Psoas muscle (tissue), 8 donors: ENCODE measurements around the gene NAPG. TPM values are rescaled to one million over a fixed set of nuclear protein-coding genes. Genes with fewer than 3 reads are reported as not detected.
A peak's percentile ranks its signal among the peaks of the same experiment; 100 is the strongest.

Source experiments
- ATAC-seq, 4 donors: fragments of 200-7000 bp; cut with Tn5 transposase; one replicate each; pipeline ENCODE4 v1.9.1; 2020; ENCODE audit warnings: moderate library complexity in 3 of 4, mild to moderate bottlenecking in 2 of 4
- DNase-seq, 2 donors: peaks; one replicate each; pipeline ENCODE4 v3.0.0-alpha.2; 2020
- H3K27ac ChIP-seq: fragments of 200-600 bp; one replicate; pipeline ENCODE4 v1.8.0; 2022
- H3K27me3 ChIP-seq, 3 donors: fragments of 200-600 bp in 1 of 3; one replicate each; pipeline versions ENCODE4 v1.6.1 to v1.8.0; 2013 to 2022; ENCODE audit warnings: low read length in 2 of 3, mild to moderate bottlenecking in 2 of 3, moderate library complexity in 1 of 3; ENCODE audit not compliant: insufficient read depth in 3 of 3
- H3K36me3 ChIP-seq, 2 donors: fragments of 200-600 bp in 1 of 2; one replicate each; pipeline versions ENCODE4 v1.6.1 to v1.8.0; 2013 to 2022; ENCODE audit warnings: low read depth in 1 of 2, mild to moderate bottlenecking in 1 of 2, moderate library complexity in 1 of 2; ENCODE audit not compliant: insufficient read depth in 1 of 2
- H3K4me1 ChIP-seq: fragments of 200-600 bp; one replicate; pipeline ENCODE4 v1.8.0; 2022
- H3K4me3 ChIP-seq: fragments of 200-600 bp; one replicate; pipeline ENCODE4 v1.8.0; 2022; ENCODE audit warnings: mild to moderate bottlenecking
- H3K9me3 ChIP-seq: fragments of 200-600 bp; one replicate; pipeline ENCODE4 v1.8.0; 2022
- WGBS, 3 donors: extraction: QIAGEN DNeasy Blood & Tissue Kit; methylation state at CpG; one replicate each; pipeline versions ENCODE4 v1.1.6 to v1.1.7; 2013; 5-methylcytosine and 5-hydroxymethylcytosine counted together
- intact Hi-C, 2 donors: fragments of 100-400 bp; cut with DNase I; formaldehyde crosslinking; loops; one replicate each; pipeline versions ENCODE4 v1.11.0 to v1.14.2; 2022
- polyA plus RNA-seq, 3 donors: library from polyadenylated mRNA; stranded (reverse); fragments of 200-250 nt; gene quantifications; one replicate each; pipeline ENCODE4 v1.2.3, GENCODE V29; 2013
- total RNA-seq, 4 donors: library from RNA; stranded (reverse); fragmentation: NEBNext Ultra II Directional in 2 of 4; extraction: Animal tissue kit (Norgen Biotek cat#: 25700) in 2 of 4; gene quantifications; one replicate each; pipeline versions ENCODE4 v1.2.1 to v1.2.4, GENCODE V29; 2021 to 2023
- TF ChIP-seq, protein P1 (sequence below): fragments of 200-600 bp; IDR thresholded peaks from one replicate; pipeline ENCODE4 v1.8.0; 2022; ENCODE audit warnings: antibody characterized with exemption
- donor health status: healthy with polysubstance abuse.
- donor health status: DM: no; HTN: no; CAD: no; lungs with moderate emphysema.
- donor health status: Bipolar disorder and iron deficiency.
- donor health status: healthy.
- donor health status: DM: yes; HTN: yes; CAD: no.
- donor health status: DM: no; HTN: no; CAD: no.
- donor health status: DM: no; HTN: no; CAD: no.
- donor health status: DM: yes; HTN: yes; CAD: no.

Gene NAPG
- total and polyA plus RNA-seq, 7 donors, result 10.7 to 38.7 (median 22.1) TPM

DNA sequence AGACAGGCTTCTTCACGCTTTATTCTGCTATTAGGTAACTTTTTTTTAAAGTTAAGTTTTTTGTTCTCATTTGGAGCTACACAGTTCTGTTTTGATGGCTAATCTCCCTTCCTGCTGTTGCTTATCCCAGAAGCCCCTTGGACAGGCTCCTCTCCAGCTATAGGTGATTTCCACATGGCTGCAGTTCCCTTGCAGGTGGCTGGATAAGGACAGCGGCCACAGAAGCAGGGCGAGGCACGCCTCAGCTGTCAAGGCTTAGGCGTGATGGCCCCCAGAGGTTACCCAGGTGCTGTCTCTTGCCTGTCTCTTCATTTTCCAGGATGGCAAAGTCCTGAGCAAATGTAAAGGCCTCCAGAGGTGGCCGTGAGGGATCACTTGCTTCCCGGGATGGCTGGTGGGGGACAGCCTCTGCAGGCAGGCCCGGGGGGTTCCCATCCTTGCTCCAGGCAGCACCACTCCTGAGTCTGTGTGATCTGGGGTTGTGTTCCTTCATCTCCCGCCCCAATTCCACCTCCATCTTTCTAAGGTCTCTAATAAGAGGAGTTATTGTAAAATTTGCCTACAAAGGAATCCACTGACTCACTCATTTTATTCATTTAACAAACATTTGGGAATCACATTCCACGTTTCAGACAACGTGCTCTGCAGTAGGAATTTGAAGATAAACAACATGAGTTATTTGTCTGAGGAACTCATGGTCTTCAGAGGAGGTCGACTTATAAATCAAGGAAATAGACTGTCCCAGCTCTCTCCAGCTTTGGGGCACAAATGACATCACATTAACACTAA is 53.4 kb downstream of the NAPG start:
- intact Hi-C loops, result no loop called here
- H3K27ac ChIP-seq, result no peak overlapping the region
- H3K27me3 ChIP-seq, result no peaks in the 10 kb centered on the region
- no peaks in the 10 kb centered on the region for H3K36me3 ChIP-seq
- DNase-seq (no peak), ATAC-seq (no peak)
- no peaks in the 10 kb centered on the region for H3K4me1 ChIP-seq
- TF ChIP-seq, protein P1, sequence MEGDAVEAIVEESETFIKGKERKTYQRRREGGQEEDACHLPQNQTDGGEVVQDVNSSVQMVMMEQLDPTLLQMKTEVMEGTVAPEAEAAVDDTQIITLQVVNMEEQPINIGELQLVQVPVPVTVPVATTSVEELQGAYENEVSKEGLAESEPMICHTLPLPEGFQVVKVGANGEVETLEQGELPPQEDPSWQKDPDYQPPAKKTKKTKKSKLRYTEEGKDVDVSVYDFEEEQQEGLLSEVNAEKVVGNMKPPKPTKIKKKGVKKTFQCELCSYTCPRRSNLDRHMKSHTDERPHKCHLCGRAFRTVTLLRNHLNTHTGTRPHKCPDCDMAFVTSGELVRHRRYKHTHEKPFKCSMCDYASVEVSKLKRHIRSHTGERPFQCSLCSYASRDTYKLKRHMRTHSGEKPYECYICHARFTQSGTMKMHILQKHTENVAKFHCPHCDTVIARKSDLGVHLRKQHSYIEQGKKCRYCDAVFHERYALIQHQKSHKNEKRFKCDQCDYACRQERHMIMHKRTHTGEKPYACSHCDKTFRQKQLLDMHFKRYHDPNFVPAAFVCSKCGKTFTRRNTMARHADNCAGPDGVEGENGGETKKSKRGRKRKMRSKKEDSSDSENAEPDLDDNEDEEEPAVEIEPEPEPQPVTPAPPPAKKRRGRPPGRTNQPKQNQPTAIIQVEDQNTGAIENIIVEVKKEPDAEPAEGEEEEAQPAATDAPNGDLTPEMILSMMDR, result no peak
- WGBS, 3 donors, result 79 to 81% (median 79%) methylated on average over 12 of the region's 12 CpGs
- no peak overlapping the region for H3K4me3 ChIP-seq
- H3K9me3 ChIP-seq, result no peaks in the 10 kb centered on the region

DNA sequence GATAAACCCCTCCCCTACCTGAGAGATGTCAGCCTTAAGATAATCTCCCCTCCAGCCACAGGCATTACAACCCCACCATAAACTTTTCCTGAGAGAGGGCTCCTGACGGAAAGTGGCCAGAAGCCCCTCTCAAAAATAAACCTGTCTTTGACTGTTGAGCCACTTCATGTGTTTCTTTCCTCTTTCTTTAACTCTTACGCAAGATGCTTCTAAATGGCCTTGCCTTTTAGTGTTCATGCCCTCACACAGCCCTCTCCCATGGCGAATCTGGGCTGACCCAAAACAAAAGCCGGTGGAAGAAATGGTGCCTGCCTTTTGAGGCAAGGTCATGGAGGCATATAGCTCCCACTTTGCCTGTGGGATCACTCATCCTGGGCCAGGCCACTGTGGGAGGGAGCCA is 54.4 kb downstream of the NAPG start:
- 93 to 95% (median 94%) methylated on average over 4 of the region's 4 CpGs for WGBS, 3 donors
- intact Hi-C loops, result no loop called here
- Histone ChIP-seq H3K9me3 (no peaks in the 10 kb centered on the region), H3K4me1 (no peaks in the 10 kb centered on the region), H3K27ac (no peak overlapping the region), H3K4me3 (no peak overlapping the region), H3K36me3 (no peaks in the 10 kb centered on the region), H3K27me3 (no peaks in the 10 kb centered on the region)
- no peak for ATAC-seq
- TF ChIP-seq, protein P1, result no peak
- DNase-seq, result no peak

- no peaks in the 10 kb centered on the region for H3K27me3 ChIP-seq
- no peak overlapping the region for H3K27ac ChIP-seq
- ATAC-seq, result no peak
- H3K9me3 ChIP-seq, result no peaks in the 10 kb centered on the region
- no peaks in the 10 kb centered on the region for H3K36me3 ChIP-seq
- no peak overlapping the region for H3K4me3 ChIP-seq
- TF ChIP-seq, protein P1, result no peak
- WGBS, 3 donors, result 62 to 70% (median 68%) methylated on average over 1 of the region's 1 CpG
- H3K4me1 ChIP-seq, result no peaks in the 10 kb centered on the region
- no peak for DNase-seq
- intact Hi-C loops, result no loop called here
These were observed 59.4 kb downstream of the NAPG start for GRCh38 chr18:10585260-10585659.

DNA sequence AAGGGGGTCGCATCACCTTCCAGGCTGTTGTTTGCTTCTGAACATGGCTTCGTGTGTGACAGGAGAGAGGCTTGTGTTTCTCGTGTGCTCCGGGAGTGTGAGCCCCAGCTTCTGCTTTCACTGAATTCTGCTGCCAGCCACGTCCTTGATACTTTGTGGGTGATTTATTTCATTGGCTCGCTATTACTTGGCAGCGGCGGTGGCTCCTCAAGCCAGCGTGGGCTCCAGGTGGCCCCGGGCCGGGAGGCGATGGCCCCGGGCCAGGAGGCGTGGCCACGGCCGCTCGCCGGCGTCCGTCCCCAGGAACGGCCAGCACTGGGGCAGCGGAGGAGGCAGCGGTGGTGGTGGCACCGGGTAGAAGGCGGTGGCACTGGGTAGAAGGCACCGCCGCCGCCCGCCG is 63.1 kb downstream of the NAPG start:
- Histone ChIP-seq H3K27me3 (no peaks in the 10 kb centered on the region), H3K4me3 (no peak overlapping the region), H3K9me3 (no peaks in the 10 kb centered on the region), H3K36me3 (no peaks in the 10 kb centered on the region), H3K4me1 (no peaks in the 10 kb centered on the region), H3K27ac (no peak overlapping the region)
- WGBS, 3 donors, result 76 to 81% (median 78%) methylated on average over 30 of the region's 30 CpGs
- intact Hi-C loops, result no loop called here
- TF ChIP-seq, protein P1, result no peak
- DNase-seq (peak in 1 of 2 donors; percentile 58), ATAC-seq (peak; percentile 49 to 87 (median 74))

GRCh38 chr18:10590412-10590811 is 64.6 kb downstream of the NAPG start:
- TF ChIP-seq, protein P1, result no peak
- intact Hi-C loops, result no loop called here
- Histone ChIP-seq H3K9me3 (no peaks in the 10 kb centered on the region), H3K36me3 (no peaks in the 10 kb centered on the region), H3K4me3 (no peak overlapping the region), H3K27ac (no peak overlapping the region), H3K27me3 (no peaks in the 10 kb centered on the region), H3K4me1 (no peaks in the 10 kb centered on the region)
- ATAC-seq (no peak), DNase-seq (no peak)
- WGBS, 3 donors, result 80 to 84% (median 80%) methylated on average over 8 of the region's 8 CpGs
